HepG2 (cell line): ENCODE measurements around the gene CDK5RAP2. TPM values are rescaled to one million over a fixed set of nuclear protein-coding genes. Genes with fewer than 3 reads are reported as not detected.

ENCODE experiments used
- ATAC-seq: fragments of 200-7000 bp; cut with Tn5 transposase; 3 replicates; pipeline ENCODE4 v1.9.1; 2020; ENCODE audit warnings: mild to moderate bottlenecking, moderate library complexity
- BruUV-seq: library from RNA; stranded (reverse); fragments of 400-500 nt; replicated peaks from 2 replicates; lab custom pipeline; 2021; lab: Mats Ljungman, UMichigan
- CTCF ChIA-PET: fragments of 300-600 bp; formaldehyde crosslinking; extraction: SDS; loops from one replicate; lab custom pipeline; 2021; ENCODE audit warnings: low total read pairs, inconsistent platforms, low intra/inter-chr PET ratio; lab: Yijun Ruan, JAX
- POLR2A ChIA-PET: fragments of 350-600 bp; sonication (Branson Sonifier 250); formaldehyde crosslinking; loops from one replicate; lab custom pipeline; 2020; ENCODE audit warnings: antibody characterized with exemption, inconsistent platforms; lab: Yijun Ruan, JAX
- DNase-seq: peaks from one replicate; pipeline ENCODE4 v3.0.0-alpha.2; 2015; ENCODE audit warnings: low spot score
- FAIRE-seq: peaks from 3 replicates; lab custom pipeline; 2011; peaks lifted over from hg19 to GRCh38; lab: Jason Lieb, UNC
- H2AFZ ChIP-seq: one replicate; pipeline ENCODE4 v1.6.1; 2011; ENCODE audit warnings: low read length, inconsistent platforms
- H3K27ac ChIP-seq: fragments of 300-600 bp; 3 replicates; pipeline ENCODE4 v1.8.0; 2011; ENCODE audit warnings: mixed run types, mild to moderate bottlenecking, mixed read lengths, low read length, inconsistent platforms; ENCODE audit not compliant: insufficient read depth; ENCODE audit errors: extremely low read length
- H3K27me3 ChIP-seq, 2 experiments: fragments of 200-600 bp in 1 of 2; 2 replicates in 1 of 2; 3 replicates in 1 of 2; pipeline versions ENCODE4 v1.6.0 to v1.8.0; 2011; ENCODE audit warnings: low read length in 2 of 2, mild to moderate bottlenecking in 2 of 2, moderate library complexity in 2 of 2, inconsistent platforms in 1 of 2; ENCODE audit not compliant: insufficient read depth in 2 of 2, control insufficient read depth in 1 of 2
- H3K36me3 ChIP-seq, 2 experiments: fragments of 200-600 bp in 1 of 2; replicated peaks in 1 of 2; 2 replicates in 1 of 2; 3 replicates in 1 of 2; pipeline versions ENCODE4 v1.5.1 to v1.8.0; 2011; ENCODE audit warnings: low read length in 2 of 2, inconsistent platforms in 1 of 2; ENCODE audit not compliant: insufficient read depth in 2 of 2, control insufficient read depth in 1 of 2
- H3K4me1 ChIP-seq: 2 replicates; pipeline ENCODE4 v1.5.1; 2012; ENCODE audit warnings: low read length, inconsistent platforms; ENCODE audit not compliant: insufficient read depth
- H3K4me2 ChIP-seq: 2 replicates; pipeline ENCODE4 v1.6.0; 2011; ENCODE audit warnings: low read depth, low read length, inconsistent platforms
- H3K4me3 ChIP-seq, 3 experiments: fragments of 200-600 bp in 1 of 3; sonication (generic), shearing (Covaris generic) in 1 of 3; replicated peaks in 1 of 3; 2 replicates each; pipeline ENCODE4 v1.5.1; 2011 to 2016; ENCODE audit warnings: low read length in 3 of 3, inconsistent platforms in 2 of 3, low read depth in 2 of 3, mild to moderate bottlenecking in 2 of 3, control low read depth in 1 of 3, mixed read lengths in 1 of 3; ENCODE audit not compliant: insufficient read depth in 1 of 3
- H3K79me2 ChIP-seq: one replicate; pipeline ENCODE4 v1.6.1; 2011; ENCODE audit warnings: low read length, inconsistent platforms; ENCODE audit not compliant: insufficient read depth
- H3K9ac ChIP-seq: 2 replicates; pipeline ENCODE4 v1.6.0; 2011; ENCODE audit warnings: mild to moderate bottlenecking, low read depth, low read length, inconsistent platforms; ENCODE audit not compliant: insufficient read depth
- H3K9me3 ChIP-seq: 2 replicates; pipeline ENCODE4 v1.5.1; 2012; ENCODE audit warnings: mild to moderate bottlenecking, low read length
- H4K20me1 ChIP-seq: 2 replicates; pipeline ENCODE4 v1.6.0; 2011; ENCODE audit warnings: inconsistent platforms, mild to moderate bottlenecking, low read length, moderate library complexity; ENCODE audit not compliant: insufficient read depth
- CCAR2 ChIP-seq: fragments of 200-400 bp; formaldehyde crosslinking; optimal IDR thresholded peaks from 2 replicates; pipeline ENCODE3; 2018; ENCODE audit warnings: low read depth, mild to moderate bottlenecking, low read length, moderate library complexity
- ZNF44 ChIP-seq: sonication (generic); formaldehyde crosslinking; IDR thresholded peaks from 2 replicates; pipeline ENCODE4 v1.5.1; 2020; ENCODE audit warnings: mild to moderate bottlenecking, missing genetic modification reagents
- ZNF563 ChIP-seq: sonication (generic); formaldehyde crosslinking; IDR thresholded peaks from 2 replicates; pipeline ENCODE4 v1.8.0; 2022; ENCODE audit warnings: mild to moderate bottlenecking, moderate library complexity, missing genetic modification reagents
- ZNF577 ChIP-seq: sonication (generic); formaldehyde crosslinking; IDR thresholded peaks from 2 replicates; pipeline ENCODE4 v1.4.0; 2020; ENCODE audit warnings: mild to moderate bottlenecking, low read depth, missing genetic modification reagents, borderline replicate concordance
- WGBS: methylation state at CpG from one replicate; pipeline ENCODE4 v1.1.6; 2017; ENCODE audit warnings: low lambda C conversion rate; 5-methylcytosine and 5-hydroxymethylcytosine counted together
- in situ Hi-C: cut with HindIII; loops from 2 replicates; pipeline ENCODE4 v1.10.0; 2017; ENCODE audit warnings: low pct_unique_long_range_greater_than_20kb; ENCODE audit not compliant: extremely low pct_ligation_motif_present
- intact Hi-C: fragments of 100-400 bp; cut with micrococcal nuclease; formaldehyde crosslinking; loops from one replicate; pipeline ENCODE4 v1.10.0; 2022; ENCODE audit not compliant: unreplicated experiment
- polyA plus RNA-seq, 8 experiments: library from polyadenylated mRNA; depleted of rRNA in 3 of 8; stranded (reverse) in 7 of 8; unstranded in 1 of 8; fragments of >200 nt; fragmentation: Illumina TruSeq in 4 of 8; extraction: Trizol in 4 of 8; gene quantifications; 2 replicates each; pipeline versions ENCODE4 v1.2.1 to v1.2.3, GENCODE V29; 2011 to 2016; ENCODE audit warnings: low read depth in 4 of 8, missing spikeins in 1 of 8, mixed read lengths in 1 of 8; ENCODE audit not compliant: insufficient read depth in 1 of 8
- total RNA-seq, 5 experiments: library from RNA; depleted of rRNA; stranded (reverse); fragments of >200 nt; fragmentation: Illumina TruSeq; extraction: Trizol; gene quantifications; 2 replicates each; pipeline ENCODE4 v1.2.3, GENCODE V29; 2016; ENCODE audit warnings: low read depth in 1 of 5
- TF ChIP-seq, protein P1 (sequence below): sonication (generic); formaldehyde crosslinking; IDR thresholded peaks from 2 replicates; pipeline ENCODE4 v1.5.0; 2020; ENCODE audit warnings: mild to moderate bottlenecking, missing genetic modification reagents, borderline replicate concordance
- TF ChIP-seq, protein P2 (sequence below): sonication (generic); formaldehyde crosslinking; IDR thresholded peaks from 2 replicates; pipeline ENCODE4 v1.5.1; 2020; ENCODE audit warnings: missing genetic modification reagents, mild to moderate bottlenecking, borderline replicate concordance
- TF ChIP-seq, protein P3 (sequence below), 2 experiments: sonication (generic) in 1 of 2; formaldehyde crosslinking in 1 of 2; IDR thresholded peaks; 2 replicates each; pipeline versions ENCODE4 v1.5.1 to v1.6.1; 2011 to 2020; ENCODE audit warnings: borderline replicate concordance in 1 of 2, low read depth in 1 of 2, low read length in 1 of 2, mild to moderate bottlenecking in 1 of 2, missing genetic modification reagents in 1 of 2, moderate library complexity in 1 of 2

CDK5RAP2 gene
- total and polyA plus RNA-seq, 2 of the 13 experiments (the other 11 are each of a cell fraction or from before 2014, with no cell fraction given) = 31.8 to 42.2 TPM

GRCh38 chr9:120611690-120612068 lies 31.7 kb upstream of the CDK5RAP2 start:
- ChIA-PET POLR2A (interaction anchor here (1.1 kb wide), 1 partner anchor 40 kb away, joined by 3 read pairs; no protein-coding TSS in a partner anchor), CTCF (no interaction called here)
- no peak overlapping the region for H2AFZ ChIP-seq
- no peak overlapping the region for H3K4me2 ChIP-seq
- in situ Hi-C loops (no loop called here), intact Hi-C loops (loop anchor here (5.0 to 10.0 kb wide), 2 partner anchors 39 to 77 kb away; no protein-coding TSS in a partner anchor)
- no peaks in the 10 kb centered on the region for H3K27me3 ChIP-seq
- WGBS = 97% methylated on average over 1 of the region's 1 CpG
- no peak for ATAC-seq
- no peak overlapping the region for H3K4me3 ChIP-seq
- BruUV-seq = no TSS peak
- H3K9me3 ChIP-seq = no peaks in the 10 kb centered on the region
- DNase-seq = no peak
- no peaks in the 10 kb centered on the region for H4K20me1 ChIP-seq
- H3K4me1 ChIP-seq = no peaks in the 10 kb centered on the region
- H3K36me3 ChIP-seq = 0 out of 5 replicates have a peak, but pooled peaks cover 0 to 2% of the 10 kb centered on the region in 2 experiments
- H3K27ac ChIP-seq = no peak overlapping the region
- no peaks in the 10 kb centered on the region for H3K79me2 ChIP-seq
- no peak for FAIRE-seq
- H3K9ac ChIP-seq = no peak overlapping the region
- TF ChIP-seq, protein P1, sequence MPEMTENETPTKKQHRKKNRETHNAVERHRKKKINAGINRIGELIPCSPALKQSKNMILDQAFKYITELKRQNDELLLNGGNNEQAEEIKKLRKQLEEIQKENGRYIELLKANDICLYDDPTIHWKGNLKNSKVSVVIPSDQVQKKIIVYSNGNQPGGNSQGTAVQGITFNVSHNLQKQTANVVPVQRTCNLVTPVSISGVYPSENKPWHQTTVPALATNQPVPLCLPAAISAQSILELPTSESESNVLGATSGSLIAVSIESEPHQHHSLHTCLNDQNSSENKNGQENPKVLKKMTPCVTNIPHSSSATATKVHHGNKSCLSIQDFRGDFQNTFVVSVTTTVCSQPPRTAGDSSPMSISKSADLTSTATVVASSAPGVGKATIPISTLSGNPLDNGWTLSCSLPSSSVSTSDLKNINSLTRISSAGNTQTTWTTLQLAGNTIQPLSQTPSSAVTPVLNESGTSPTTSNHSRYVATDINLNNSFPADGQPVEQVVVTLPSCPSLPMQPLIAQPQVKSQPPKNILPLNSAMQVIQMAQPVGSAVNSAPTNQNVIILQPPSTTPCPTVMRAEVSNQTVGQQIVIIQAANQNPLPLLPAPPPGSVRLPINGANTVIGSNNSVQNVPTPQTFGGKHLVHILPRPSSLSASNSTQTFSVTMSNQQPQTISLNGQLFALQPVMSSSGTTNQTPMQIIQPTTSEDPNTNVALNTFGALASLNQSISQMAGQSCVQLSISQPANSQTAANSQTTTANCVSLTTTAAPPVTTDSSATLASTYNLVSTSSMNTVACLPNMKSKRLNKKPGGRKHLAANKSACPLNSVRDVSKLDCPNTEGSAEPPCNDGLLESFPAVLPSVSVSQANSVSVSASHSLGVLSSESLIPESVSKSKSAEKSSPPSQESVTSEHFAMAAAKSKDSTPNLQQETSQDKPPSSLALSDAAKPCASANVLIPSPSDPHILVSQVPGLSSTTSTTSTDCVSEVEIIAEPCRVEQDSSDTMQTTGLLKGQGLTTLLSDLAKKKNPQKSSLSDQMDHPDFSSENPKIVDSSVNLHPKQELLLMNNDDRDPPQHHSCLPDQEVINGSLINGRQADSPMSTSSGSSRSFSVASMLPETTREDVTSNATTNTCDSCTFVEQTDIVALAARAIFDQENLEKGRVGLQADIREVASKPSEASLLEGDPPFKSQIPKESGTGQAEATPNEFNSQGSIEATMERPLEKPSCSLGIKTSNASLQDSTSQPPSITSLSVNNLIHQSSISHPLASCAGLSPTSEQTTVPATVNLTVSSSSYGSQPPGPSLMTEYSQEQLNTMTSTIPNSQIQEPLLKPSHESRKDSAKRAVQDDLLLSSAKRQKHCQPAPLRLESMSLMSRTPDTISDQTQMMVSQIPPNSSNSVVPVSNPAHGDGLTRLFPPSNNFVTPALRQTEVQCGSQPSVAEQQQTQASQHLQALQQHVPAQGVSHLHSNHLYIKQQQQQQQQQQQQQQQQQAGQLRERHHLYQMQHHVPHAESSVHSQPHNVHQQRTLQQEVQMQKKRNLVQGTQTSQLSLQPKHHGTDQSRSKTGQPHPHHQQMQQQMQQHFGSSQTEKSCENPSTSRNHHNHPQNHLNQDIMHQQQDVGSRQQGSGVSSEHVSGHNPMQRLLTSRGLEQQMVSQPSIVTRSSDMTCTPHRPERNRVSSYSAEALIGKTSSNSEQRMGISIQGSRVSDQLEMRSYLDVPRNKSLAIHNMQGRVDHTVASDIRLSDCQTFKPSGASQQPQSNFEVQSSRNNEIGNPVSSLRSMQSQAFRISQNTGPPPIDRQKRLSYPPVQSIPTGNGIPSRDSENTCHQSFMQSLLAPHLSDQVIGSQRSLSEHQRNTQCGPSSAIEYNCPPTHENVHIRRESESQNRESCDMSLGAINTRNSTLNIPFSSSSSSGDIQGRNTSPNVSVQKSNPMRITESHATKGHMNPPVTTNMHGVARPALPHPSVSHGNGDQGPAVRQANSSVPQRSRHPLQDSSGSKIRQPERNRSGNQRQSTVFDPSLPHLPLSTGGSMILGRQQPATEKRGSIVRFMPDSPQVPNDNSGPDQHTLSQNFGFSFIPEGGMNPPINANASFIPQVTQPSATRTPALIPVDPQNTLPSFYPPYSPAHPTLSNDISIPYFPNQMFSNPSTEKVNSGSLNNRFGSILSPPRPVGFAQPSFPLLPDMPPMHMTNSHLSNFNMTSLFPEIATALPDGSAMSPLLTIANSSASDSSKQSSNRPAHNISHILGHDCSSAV (CRISPR knock-in tag) = no peak
- TF ChIP-seq, protein P2, sequence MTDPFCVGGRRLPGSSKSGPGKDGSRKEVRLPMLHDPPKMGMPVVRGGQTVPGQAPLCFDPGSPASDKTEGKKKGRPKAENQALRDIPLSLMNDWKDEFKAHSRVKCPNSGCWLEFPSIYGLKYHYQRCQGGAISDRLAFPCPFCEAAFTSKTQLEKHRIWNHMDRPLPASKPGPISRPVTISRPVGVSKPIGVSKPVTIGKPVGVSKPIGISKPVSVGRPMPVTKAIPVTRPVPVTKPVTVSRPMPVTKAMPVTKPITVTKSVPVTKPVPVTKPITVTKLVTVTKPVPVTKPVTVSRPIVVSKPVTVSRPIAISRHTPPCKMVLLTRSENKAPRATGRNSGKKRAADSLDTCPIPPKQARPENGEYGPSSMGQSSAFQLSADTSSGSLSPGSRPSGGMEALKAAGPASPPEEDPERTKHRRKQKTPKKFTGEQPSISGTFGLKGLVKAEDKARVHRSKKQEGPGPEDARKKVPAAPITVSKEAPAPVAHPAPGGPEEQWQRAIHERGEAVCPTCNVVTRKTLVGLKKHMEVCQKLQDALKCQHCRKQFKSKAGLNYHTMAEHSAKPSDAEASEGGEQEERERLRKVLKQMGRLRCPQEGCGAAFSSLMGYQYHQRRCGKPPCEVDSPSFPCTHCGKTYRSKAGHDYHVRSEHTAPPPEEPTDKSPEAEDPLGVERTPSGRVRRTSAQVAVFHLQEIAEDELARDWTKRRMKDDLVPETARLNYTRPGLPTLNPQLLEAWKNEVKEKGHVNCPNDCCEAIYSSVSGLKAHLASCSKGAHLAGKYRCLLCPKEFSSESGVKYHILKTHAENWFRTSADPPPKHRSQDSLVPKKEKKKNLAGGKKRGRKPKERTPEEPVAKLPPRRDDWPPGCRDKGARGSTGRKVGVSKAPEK = no peak
- TF ChIP-seq ZNF577 (CRISPR knock-in tag) (no peak), ZNF563 (CRISPR knock-in tag) (no peak), CCAR2 (no peak), ZNF44 (CRISPR knock-in tag) (no peak)
- TF ChIP-seq, protein P3, sequence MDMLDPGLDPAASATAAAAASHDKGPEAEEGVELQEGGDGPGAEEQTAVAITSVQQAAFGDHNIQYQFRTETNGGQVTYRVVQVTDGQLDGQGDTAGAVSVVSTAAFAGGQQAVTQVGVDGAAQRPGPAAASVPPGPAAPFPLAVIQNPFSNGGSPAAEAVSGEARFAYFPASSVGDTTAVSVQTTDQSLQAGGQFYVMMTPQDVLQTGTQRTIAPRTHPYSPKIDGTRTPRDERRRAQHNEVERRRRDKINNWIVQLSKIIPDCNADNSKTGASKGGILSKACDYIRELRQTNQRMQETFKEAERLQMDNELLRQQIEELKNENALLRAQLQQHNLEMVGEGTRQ (IDR thresholded peaks at IDR 0.05; ENCODE audit: low read depth, low read length) = no peak
- TF ChIP-seq, protein P3 (CRISPR knock-in tag; IDR thresholded peaks at IDR 0.05; ENCODE audit: borderline replicate concordance) = no peak
